Stimulated activated CD4-positive, alpha-beta T cell treated with anti-CD3 and anti-CD28 coated beads, TNF-alpha, amount 100 ng/mL, for 1 hour (primary cell): Measurements from ENCODE around the gene MAP2.

Experiments
- DNase-seq, 3 donors: peaks; one replicate each; pipeline ENCODE4 v3.0.0-alpha.2; 2020; ENCODE audit warnings: low read depth in 3 of 3, low spot score in 1 of 3

The MAP2 gene, protein sequence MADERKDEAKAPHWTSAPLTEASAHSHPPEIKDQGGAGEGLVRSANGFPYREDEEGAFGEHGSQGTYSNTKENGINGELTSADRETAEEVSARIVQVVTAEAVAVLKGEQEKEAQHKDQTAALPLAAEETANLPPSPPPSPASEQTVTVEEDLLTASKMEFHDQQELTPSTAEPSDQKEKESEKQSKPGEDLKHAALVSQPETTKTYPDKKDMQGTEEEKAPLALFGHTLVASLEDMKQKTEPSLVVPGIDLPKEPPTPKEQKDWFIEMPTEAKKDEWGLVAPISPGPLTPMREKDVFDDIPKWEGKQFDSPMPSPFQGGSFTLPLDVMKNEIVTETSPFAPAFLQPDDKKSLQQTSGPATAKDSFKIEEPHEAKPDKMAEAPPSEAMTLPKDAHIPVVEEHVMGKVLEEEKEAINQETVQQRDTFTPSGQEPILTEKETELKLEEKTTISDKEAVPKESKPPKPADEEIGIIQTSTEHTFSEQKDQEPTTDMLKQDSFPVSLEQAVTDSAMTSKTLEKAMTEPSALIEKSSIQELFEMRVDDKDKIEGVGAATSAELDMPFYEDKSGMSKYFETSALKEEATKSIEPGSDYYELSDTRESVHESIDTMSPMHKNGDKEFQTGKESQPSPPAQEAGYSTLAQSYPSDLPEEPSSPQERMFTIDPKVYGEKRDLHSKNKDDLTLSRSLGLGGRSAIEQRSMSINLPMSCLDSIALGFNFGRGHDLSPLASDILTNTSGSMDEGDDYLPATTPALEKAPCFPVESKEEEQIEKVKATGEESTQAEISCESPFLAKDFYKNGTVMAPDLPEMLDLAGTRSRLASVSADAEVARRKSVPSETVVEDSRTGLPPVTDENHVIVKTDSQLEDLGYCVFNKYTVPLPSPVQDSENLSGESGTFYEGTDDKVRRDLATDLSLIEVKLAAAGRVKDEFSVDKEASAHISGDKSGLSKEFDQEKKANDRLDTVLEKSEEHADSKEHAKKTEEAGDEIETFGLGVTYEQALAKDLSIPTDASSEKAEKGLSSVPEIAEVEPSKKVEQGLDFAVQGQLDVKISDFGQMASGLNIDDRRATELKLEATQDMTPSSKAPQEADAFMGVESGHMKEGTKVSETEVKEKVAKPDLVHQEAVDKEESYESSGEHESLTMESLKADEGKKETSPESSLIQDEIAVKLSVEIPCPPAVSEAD (N-terminal part only)

DNA sequence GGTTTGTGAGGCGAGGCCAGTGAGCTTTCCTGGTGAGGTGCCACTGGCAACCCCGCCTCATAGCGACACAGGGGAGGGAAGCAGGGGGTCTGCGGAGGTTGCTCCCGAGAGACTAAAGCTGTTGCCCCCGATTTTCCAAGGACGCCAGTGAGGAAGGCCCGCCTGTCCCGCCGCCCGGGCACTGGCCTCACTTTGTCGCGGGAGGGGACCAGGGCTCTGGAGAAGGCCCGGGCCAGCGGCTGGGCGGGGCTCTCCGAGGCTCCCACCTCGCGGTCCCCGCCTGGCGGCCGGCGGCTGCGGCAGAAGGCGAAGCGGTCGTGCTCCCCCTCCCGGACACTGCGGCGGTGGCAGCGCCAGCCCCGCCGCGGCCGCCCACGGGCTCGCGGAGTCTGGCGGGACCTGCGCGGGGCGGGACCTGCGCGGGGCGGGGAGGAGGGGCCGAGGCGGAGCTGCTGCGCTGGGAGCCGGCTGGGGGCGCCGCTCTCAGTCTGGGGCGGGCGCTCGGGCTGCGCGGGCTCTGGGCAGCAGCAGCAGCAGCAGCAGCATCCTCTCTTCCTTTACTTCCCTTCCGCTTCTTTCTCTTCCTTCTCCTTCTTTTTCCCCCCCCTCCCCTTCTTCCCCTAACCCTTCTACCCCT, at the start of gene MAP2:
Gene MAP2, plus strand, starts transcription at position 486 of the 637 bp plus-strand sequence. CDS start 229,124 bp downstream, outside the sequence.
- DNase-seq, result peak in 2 of 3 donors; percentile 22 to 43

GRCh38 chr2:209376686-209377085, 47.2 kb upstream of the MAP2 start:
- no peak for DNase-seq

GRCh38 chr2:209380293-209380692, 43.6 kb upstream of the MAP2 start:
- no peak for DNase-seq

GRCh38 chr2:209381091-209381490, 42.8 kb upstream of the MAP2 start:
- DNase-seq, result no peak

- DNase-seq, result no peak
These were observed 41.1 kb upstream of the MAP2 start for GRCh38 chr2:209382775-209383174.

DNA sequence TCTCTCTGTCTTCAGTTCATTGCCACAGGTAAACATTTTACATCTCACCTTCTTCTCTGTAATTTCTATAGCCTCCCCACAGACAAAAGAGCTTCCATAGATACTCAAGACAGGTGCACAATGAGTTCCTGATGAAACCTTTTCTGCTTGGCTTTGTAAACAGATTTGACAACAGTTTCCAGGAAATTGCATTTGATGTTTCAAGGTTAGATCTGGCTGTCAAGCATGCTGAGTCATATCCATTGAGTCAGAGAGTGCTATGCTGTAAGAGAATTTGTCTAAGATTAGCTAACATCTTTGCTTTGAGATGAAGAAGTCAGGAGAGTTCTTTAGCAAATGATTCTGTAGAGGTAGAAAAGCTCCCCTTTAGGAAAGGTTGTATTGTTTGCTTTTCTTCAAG, 40.6 kb upstream of the MAP2 start:
- DNase-seq, result no peak

- DNase-seq, result no peak
These were observed 36.5 kb upstream of the MAP2 start for GRCh38 chr2:209387389-209387788.

DNA sequence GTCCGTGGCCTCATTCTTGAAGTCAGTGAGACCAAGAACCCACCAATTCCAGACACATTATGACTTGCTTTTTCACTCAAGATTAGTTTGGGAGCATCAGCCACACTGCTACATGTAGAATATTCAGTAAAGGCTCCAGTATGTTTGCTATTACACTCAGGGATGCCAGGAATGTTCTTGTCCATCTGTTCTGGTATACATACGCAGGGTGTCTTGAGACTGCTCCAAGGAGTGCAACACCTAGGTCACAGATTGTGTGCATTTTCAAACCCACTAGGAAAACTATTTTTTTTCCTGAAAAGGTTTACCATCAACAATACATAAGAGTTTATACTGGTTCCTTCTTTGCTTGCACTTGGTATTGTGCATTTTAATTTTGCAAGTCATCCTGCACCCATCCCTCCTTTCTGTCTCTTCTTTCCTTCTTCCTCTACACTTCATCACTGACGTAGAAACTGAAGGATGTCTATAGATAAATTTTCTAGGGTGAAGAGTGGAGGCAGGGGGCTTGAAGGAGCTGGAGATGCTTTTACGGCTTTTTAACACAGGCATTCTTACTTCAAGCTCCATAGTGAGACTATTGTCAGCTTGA, 35.3 kb upstream of the MAP2 start:
- DNase-seq, result no peak

DNA sequence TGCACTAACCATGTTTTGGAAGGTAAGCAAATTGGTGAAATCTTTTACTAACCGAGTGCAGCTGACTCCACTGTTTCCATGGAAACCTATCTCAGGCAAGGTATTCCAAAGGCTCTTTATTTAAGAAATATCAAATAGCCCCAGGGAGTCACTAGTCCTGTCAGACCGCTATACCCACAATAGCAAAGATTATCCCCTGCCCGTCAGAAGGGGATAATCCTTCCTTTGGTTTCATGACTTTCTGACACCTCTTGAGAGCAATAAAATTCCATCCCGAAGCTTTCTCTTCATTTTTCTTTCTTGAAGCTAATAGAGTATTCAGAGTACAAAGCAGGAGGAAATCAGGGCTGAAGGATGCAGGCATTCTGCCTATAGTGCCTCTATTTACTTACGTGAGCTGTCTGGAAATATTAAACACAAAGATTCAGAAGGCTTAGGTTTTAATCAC, 34.7 kb upstream of the MAP2 start:
- no peak for DNase-seq

- no peak for DNase-seq
These were observed 33.0 kb upstream of the MAP2 start for GRCh38 chr2:209390839-209391238.

DNA sequence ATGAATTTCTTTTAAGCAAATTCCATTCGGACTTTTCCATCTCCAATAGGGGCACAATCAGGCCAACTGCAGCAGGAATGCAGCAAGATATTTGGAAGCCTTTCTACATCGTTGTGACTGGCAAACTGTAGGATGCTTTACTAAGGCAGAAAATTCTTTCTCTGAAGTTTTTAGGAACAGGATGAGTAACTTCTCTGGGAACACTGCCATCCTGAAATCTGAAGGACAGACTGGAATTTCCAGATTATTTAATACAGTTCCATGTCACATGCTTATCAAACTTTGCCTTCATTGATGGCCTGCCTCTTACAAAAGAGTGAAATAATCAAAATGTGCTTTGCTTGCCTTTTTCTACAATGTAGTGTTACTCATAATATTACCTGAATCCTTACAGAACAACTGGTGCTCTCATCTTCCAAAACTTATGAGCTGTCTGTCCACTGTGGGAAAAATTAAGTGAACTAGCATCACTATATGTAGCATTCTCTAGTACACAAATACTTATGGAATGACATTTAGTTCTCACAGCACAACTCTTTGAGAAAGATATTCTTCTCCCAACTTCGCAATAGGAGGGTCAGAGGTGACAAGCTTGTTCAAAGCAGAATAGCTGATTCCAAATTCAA, 32.0 kb upstream of the MAP2 start:
- DNase-seq, result no peak

GRCh38 chr2:209395229-209395628, 28.6 kb upstream of the MAP2 start:
- no peak for DNase-seq

GRCh38 chr2:209395652-209396051, 28.2 kb upstream of the MAP2 start:
- DNase-seq, result no peak

GRCh38 chr2:209398463-209398862, 25.4 kb upstream of the MAP2 start:
- DNase-seq, result no peak

DNA sequence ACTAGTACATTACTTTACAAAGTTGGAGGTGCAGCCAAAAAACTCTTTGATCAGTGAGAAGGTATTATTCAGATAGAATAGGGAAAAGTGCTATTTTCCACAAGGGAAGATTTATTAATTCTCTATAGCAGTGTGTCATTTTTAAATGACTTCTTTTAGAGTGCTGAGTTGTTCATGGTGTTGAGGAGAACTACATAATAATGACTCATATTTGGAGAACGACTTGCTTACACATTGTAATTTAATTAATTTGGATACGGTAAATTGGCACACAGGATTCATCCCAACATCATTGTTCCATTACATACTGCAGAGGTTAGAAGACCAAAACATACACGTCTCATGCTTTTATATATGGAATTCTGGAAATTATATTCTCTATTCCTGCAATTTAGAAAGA, 22.1 kb upstream of the MAP2 start:
- no peak for DNase-seq

DNA sequence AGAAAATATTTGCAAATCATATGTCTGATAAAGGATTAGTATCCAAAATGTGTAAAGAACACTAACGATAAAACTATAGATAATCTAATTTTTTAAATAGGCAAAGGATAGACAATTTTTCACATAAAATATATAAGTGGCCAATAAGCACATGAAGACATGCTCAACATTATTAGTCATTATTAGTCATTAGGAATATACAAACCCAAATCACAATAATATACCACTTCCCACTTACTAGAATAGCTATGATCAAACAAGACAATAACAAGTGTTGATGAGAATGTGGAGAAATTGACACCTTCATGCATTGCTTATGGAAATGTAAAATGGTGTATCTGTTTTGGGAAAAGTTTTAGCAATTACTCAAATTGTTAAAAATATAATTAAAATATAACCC, 12.6 kb upstream of the MAP2 start:
- no peak for DNase-seq

GRCh38 chr2:209411718-209412117, 12.1 kb upstream of the MAP2 start:
- no peak for DNase-seq

- no peak for DNase-seq
These were observed 10.4 kb upstream of the MAP2 start for GRCh38 chr2:209413311-209414014.

DNA sequence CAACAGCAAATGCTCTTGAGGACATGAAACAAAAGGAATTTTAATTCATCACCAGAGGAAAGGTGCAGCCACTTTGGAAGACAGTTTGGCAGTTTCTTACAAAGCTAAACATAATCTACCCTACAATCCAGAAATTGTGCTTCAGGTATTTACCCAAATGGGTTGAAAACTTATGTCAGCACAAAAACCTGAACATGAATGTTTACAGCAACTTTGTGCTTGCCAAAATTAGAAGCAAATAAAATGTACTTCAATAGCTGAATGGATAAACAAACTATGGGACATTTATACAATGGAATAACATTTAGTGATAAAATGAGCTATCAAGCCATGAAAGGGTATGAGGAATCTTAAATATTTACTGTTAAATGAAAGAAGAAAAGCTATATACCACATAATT, 6.9 kb upstream of the MAP2 start:
- DNase-seq, result no peak
